Activated naive CD4-positive, alpha-beta T cell treated with anti-CD3 and anti-CD28 coated beads for 36 hours (primary cell): ENCODE results near the gene PHEX. TPM values are rescaled to one million over a fixed set of nuclear protein-coding genes. Genes with fewer than 3 reads are reported as not detected.

ENCODE experiments used
- CTCF ChIA-PET: fragments of 350-600 bp; sonication (Branson Sonifier 250); formaldehyde crosslinking; loops from one replicate; lab custom pipeline; 2021; ENCODE audit warnings: antibody characterized with exemption; lab: Charles Lee
- DNase-seq: peaks from one replicate; pipeline ENCODE4 v3.0.0-alpha.2; 2020
- H3K27ac Mint-ChIP-seq: one replicate; pipeline ENCODE4 v1.8.0; 2021; ENCODE audit warnings: mild to moderate bottlenecking, mixed read lengths
- H3K27me3 Mint-ChIP-seq: one replicate; pipeline ENCODE4 v1.8.0; 2021; ENCODE audit warnings: low read depth, mixed read lengths
- H3K36me3 Mint-ChIP-seq: one replicate; pipeline ENCODE4 v1.8.0; 2021; ENCODE audit warnings: low read depth, mixed read lengths
- H3K4me1 Mint-ChIP-seq: one replicate; pipeline ENCODE4 v1.8.0; 2021; ENCODE audit warnings: low read depth, mixed read lengths
- H3K4me3 Mint-ChIP-seq: one replicate; pipeline ENCODE4 v1.8.0; 2021; ENCODE audit warnings: mild to moderate bottlenecking, moderate library complexity, mixed read lengths
- H3K9me3 Mint-ChIP-seq: one replicate; pipeline ENCODE4 v1.8.0; 2021; ENCODE audit warnings: mixed read lengths
- intact Hi-C: fragments of 100-400 bp; cut with micrococcal nuclease; formaldehyde crosslinking; loops from one replicate; pipeline ENCODE4 v1.15.1; 2023
- total RNA-seq, 2 experiments: library from RNA; stranded (reverse); gene quantifications; one replicate each; pipeline ENCODE4 v1.2.3, GENCODE V29; 2021

The PHEX gene
- total RNA-seq: under 1 TPM; 0.31 to 0.64 TPM

- Mint-ChIP-seq H3K27ac (no peak within 1 kb of the TSS), H3K27me3 (no peaks in the 10 kb centered on the region), H3K36me3 (no peaks in the 10 kb centered on the region), H3K4me3 (no peak within 1 kb of the TSS), H3K9me3 (peaks cover 2% of the 10 kb centered on the region), H3K4me1 (peaks cover 17% of the 10 kb centered on the region)
- CTCF ChIA-PET: no interaction called here
- intact Hi-C loops: no loop called here
- no peak for DNase-seq
These were observed at the start of gene PHEX for GRCh38 chrX:22032084-22032483. PHEX (plus strand) TSS chrX:22032325; CDS start chrX:22033006, 681 bp downstream.

GRCh38 chrX:21985332-21985777 is 46.8 kb upstream of the PHEX start:
- intact Hi-C loops: loop anchor here (1.0 to 10.0 kb wide), 6 partner anchors 81 to 1677 kb away; partner anchors contain the start of gene KLHL34

GRCh38 chrX:21986596-21986995 is 45.5 kb upstream of the PHEX start:
- Mint-ChIP-seq H3K4me3 (no peak overlapping the region), H3K27ac (no peak overlapping the region), H3K9me3 (no peaks in the 10 kb centered on the region), H3K27me3 (no peaks in the 10 kb centered on the region), H3K4me1 (peaks cover 26% of the 10 kb centered on the region), H3K36me3 (peaks cover 26% of the 10 kb centered on the region)
- no peak for DNase-seq
- intact Hi-C loops: loop anchor here (5.0 to 10.0 kb wide), 2 partner anchors 332 to 1676 kb away; partner anchors contain the start of gene KLHL34
- CTCF ChIA-PET: interaction anchor here (0.7 to 2.5 kb wide), 2 partner anchors 120 to 149 kb away, joined by 3 to 27 read pairs; no protein-coding TSS in a partner anchor

More at GRCh38 chrX:21985332-21985777, 46.8 kb upstream of the PHEX start:
- peak; percentile 77 for DNase-seq
- Mint-ChIP-seq H3K4me3 (no peak overlapping the region), H3K4me1 (peaks cover 14% of the 10 kb centered on the region), H3K27ac (peak overlapping the region; percentile 8), H3K27me3 (no peaks in the 10 kb centered on the region), H3K9me3 (no peaks in the 10 kb centered on the region), H3K36me3 (peaks cover 22% of the 10 kb centered on the region)
- CTCF ChIA-PET: interaction anchor here (0.6 to 2.5 kb wide), 26 partner anchors 9 to 1332 kb away, joined by 3 to 27 read pairs (median 4); no protein-coding TSS in a partner anchor

DNA sequence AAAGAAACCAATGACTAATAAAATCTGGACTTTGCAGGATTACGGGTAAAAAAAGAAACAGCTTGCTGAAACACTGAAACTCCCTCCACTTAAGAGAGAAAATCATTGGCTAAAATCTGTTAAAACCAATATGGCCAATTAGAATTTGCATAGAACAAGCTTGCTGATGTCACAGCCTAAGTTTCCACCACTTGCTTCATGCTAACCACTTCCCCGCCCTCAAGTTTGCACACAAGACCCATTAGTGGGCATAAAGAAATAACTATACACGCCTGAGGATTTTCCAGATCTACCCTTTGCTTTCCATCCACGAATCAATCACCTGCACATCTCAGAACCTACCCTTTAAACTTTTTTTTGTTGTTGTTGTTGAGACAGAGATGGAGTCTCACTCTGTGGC is 42.7 kb upstream of the PHEX start:
- H3K4me1 Mint-ChIP-seq: peaks cover 34% of the 10 kb centered on the region
- peak; percentile 34 for DNase-seq
- no peaks in the 10 kb centered on the region for H3K27me3 Mint-ChIP-seq
- peaks cover 40% of the 10 kb centered on the region for H3K36me3 Mint-ChIP-seq
- CTCF ChIA-PET: no interaction called here
- H3K9me3 Mint-ChIP-seq: no peaks in the 10 kb centered on the region
- no peak overlapping the region for H3K4me3 Mint-ChIP-seq
- intact Hi-C loops: loop anchor here (5.0 to 10.0 kb wide), 2 partner anchors 335 to 1673 kb away; partner anchors contain the start of gene KLHL34
- H3K27ac Mint-ChIP-seq: peak overlapping the region; percentile 78

DNA sequence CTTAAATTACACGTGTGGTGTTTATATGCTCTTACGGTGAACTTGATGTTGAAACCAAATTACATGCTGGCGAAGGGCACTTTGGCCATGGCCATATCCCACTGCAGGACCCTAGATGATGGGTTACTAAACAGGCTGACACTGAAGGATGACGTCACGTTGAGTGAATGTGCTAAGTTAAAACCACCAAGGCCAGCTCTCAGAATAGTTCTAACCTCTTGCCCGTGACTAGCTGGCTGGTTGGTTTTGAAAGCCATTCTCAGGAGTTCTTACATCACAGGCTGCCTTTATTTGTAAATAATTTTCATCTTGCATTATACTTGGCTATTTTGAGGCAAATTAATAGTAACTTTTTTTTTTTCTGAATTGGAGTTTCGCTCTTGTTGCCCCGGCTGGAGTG is 41.3 kb upstream of the PHEX start:
- H3K27ac Mint-ChIP-seq: no peak overlapping the region
- H3K4me1 Mint-ChIP-seq: peaks cover 42% of the 10 kb centered on the region
- DNase-seq: no peak
- H3K9me3 Mint-ChIP-seq: no peaks in the 10 kb centered on the region
- no peaks in the 10 kb centered on the region for H3K27me3 Mint-ChIP-seq
- H3K36me3 Mint-ChIP-seq: peaks cover 38% of the 10 kb centered on the region
- no peak overlapping the region for H3K4me3 Mint-ChIP-seq
- intact Hi-C loops: loop anchor here (2.0 kb wide), 2 partner anchors 70 to 100 kb away; no protein-coding TSS in a partner anchor
- CTCF ChIA-PET: interaction anchor here (0.7 kb wide), 1 partner anchor 19 kb away, joined by 3 read pairs; no protein-coding TSS in a partner anchor

DNA sequence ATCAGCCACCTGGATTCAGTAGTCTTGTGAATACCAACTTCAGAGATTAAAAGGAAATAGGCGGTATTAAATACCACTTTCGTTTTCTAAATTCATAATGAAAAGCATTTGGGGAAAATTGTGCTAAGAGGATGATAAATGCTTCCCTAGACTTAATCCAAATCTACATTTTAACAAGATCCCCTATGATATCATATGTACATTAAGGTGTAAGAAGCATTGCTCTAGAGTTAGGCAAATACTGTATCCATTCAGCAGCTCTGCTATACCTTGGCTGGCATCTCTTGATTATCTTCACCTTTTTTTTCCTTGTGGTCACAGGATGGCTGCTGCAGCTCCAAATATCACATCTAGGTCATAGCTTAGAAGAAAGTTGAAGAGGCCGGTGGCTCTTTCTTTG is 40.6 kb upstream of the PHEX start:
- no peaks in the 10 kb centered on the region for H3K9me3 Mint-ChIP-seq
- H3K4me3 Mint-ChIP-seq: no peak overlapping the region
- peaks cover 40% of the 10 kb centered on the region for H3K36me3 Mint-ChIP-seq
- no peaks in the 10 kb centered on the region for H3K27me3 Mint-ChIP-seq
- DNase-seq: no peak
- CTCF ChIA-PET: interaction anchor here (0.7 kb wide), 1 partner anchor 757 kb away, joined by 3 read pairs; no protein-coding TSS in a partner anchor
- peaks cover 49% of the 10 kb centered on the region for H3K4me1 Mint-ChIP-seq
- peak overlapping the region; percentile 50 for H3K27ac Mint-ChIP-seq
- intact Hi-C loops: loop anchor here (2.0 kb wide), 2 partner anchors 69 to 99 kb away; no protein-coding TSS in a partner anchor

- no peak overlapping the region for H3K27ac Mint-ChIP-seq
- H3K9me3 Mint-ChIP-seq: no peaks in the 10 kb centered on the region
- H3K36me3 Mint-ChIP-seq: peaks cover 38% of the 10 kb centered on the region
- H3K4me1 Mint-ChIP-seq: peaks cover 57% of the 10 kb centered on the region
- CTCF ChIA-PET: interaction anchor here (1.4 kb wide), 1 partner anchor 142 kb away, joined by 4 read pairs; no protein-coding TSS in a partner anchor
- no peak for DNase-seq
- no peaks in the 10 kb centered on the region for H3K27me3 Mint-ChIP-seq
- intact Hi-C loops: no loop called here
- no peak overlapping the region for H3K4me3 Mint-ChIP-seq
These were observed 38.9 kb upstream of the PHEX start for GRCh38 chrX:21993265-21993664.

DNA sequence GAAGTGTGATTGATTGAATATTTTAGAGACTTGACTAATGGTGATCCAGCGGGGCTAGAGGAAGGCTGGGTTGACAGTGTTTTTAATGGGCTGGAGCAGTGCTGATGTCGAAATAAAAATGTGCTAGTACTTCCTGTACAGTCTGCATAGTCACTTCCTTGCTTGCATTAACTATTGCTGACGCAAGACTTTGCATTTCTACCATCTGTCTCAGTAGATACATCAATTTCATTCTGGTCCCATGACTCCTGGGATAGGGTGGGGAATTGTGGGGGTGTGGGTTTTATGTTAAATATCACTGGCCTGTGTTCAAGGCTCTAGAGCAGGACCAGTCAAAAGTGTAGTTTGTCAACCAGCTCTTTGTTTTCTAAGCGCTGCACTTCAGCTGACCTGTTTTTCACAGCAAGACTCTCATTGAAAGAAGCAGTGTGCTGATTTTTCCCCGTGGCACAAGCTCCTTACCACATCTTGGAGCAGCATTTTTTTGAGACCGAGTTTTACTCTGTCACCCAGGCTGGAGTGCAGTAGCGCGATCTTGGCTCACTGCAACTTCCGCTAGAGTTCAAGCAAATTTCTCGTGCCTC is 35.2 kb upstream of the PHEX start:
- peaks cover 27% of the 10 kb centered on the region for H3K36me3 Mint-ChIP-seq

DNA sequence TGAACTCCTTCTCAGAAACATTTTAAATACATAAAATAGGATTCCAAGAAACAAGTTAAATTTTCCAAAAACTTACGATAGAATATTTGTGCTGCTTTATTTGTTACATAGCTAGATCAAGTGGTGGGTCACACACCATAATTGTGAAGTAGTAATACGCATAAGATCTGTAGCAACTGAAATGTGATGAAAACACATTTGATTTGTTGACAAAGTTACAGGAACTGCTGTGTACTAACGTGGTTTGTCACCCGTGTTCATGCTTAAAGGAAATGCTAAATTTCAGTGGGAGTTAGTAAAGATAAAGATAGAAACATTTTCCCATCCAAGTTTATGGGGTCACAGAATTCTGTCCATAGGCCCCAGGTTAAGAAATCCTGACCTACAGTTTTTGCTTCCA is 34.1 kb upstream of the PHEX start:
- Mint-ChIP-seq H3K9me3 (no peaks in the 10 kb centered on the region), H3K36me3 (peaks cover 24% of the 10 kb centered on the region), H3K27me3 (no peaks in the 10 kb centered on the region), H3K27ac (no peak overlapping the region), H3K4me1 (peaks cover 31% of the 10 kb centered on the region), H3K4me3 (no peak overlapping the region)
- no peak for DNase-seq
- CTCF ChIA-PET: no interaction called here
- intact Hi-C loops: no loop called here

More for the DNA sequence above, 35.2 kb upstream of the PHEX start:
- Mint-ChIP-seq H3K4me3 (no peak overlapping the region), H3K9me3 (no peaks in the 10 kb centered on the region), H3K27ac (no peak overlapping the region), H3K4me1 (peaks cover 31% of the 10 kb centered on the region), H3K27me3 (no peaks in the 10 kb centered on the region)
- DNase-seq: no peak
- CTCF ChIA-PET: no interaction called here
- intact Hi-C loops: no loop called here

DNA sequence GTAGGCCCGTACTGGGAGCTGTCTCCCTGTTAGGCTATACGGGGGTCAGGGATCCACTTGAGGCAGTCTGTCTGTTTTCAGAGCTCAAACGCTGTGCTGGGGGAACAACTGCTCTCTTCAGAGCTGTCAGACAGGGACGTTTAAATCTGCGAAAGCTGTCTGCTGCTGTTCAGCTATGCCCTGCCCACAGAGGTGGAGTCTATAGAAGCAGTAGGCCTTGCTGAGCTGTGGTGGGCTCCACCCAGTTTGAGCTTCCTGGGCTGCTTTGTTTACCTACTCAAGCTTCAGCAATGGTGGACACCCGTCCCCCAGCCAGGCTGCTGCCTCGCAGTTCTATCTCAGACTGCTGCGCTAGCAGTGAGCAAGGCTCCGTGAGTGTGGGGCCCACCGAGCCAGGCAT is 27.3 kb upstream of the PHEX start:
- Mint-ChIP-seq H3K27me3 (no peaks in the 10 kb centered on the region), H3K27ac (no peak overlapping the region), H3K4me3 (no peak overlapping the region), H3K9me3 (no peaks in the 10 kb centered on the region), H3K4me1 (peaks cover 4% of the 10 kb centered on the region), H3K36me3 (peaks cover 23% of the 10 kb centered on the region)
- CTCF ChIA-PET: no interaction called here
- intact Hi-C loops: no loop called here
- DNase-seq: no peak

DNA sequence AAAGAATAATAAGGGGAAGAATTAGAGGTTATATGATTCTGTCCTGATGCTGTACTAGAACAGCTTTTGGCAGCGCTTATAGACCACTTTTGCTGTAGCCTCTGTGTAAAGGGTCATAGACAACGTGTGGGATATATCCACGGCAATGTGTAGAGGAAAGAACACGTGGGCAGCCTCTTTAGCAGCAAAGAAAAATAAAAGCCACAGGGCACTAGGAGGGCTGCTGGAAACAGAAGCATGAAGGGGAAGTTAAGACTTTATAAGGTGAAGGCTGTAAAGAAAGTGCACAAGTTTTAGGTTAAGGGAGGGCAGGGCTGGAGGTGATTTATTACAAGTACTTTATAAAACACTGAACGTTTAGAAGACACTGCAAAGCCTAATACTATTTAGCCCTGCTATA is 20.1 kb upstream of the PHEX start:
- intact Hi-C loops: no loop called here
- Mint-ChIP-seq H3K36me3 (peaks cover 8% of the 10 kb centered on the region), H3K4me1 (no peaks in the 10 kb centered on the region), H3K4me3 (no peak overlapping the region), H3K9me3 (peaks cover 4% of the 10 kb centered on the region), H3K27ac (no peak overlapping the region), H3K27me3 (no peaks in the 10 kb centered on the region)
- CTCF ChIA-PET: no interaction called here
- DNase-seq: no peak

DNA sequence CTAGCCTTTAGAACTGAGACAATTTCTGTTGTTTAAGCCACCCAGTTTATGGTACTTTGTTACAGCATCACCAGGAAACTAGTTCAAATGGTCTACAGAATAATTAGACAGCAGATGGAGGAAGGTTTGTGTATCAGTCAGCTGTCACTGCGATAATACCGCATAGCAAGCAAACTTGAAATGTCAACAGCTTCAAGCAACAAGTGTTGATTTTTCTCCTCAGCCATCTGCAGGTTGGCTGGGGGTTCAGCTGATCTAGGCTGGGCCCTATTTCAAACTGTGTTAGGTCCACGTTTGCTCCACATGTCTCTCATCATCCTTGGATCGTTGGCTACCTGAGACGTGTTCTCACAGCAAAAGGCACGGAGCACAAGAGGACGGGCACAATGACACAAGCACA is 19.2 kb upstream of the PHEX start:
- CTCF ChIA-PET: no interaction called here
- Mint-ChIP-seq H3K9me3 (peaks cover 4% of the 10 kb centered on the region), H3K4me1 (no peaks in the 10 kb centered on the region), H3K36me3 (peaks cover 5% of the 10 kb centered on the region), H3K27ac (no peak overlapping the region), H3K27me3 (no peaks in the 10 kb centered on the region), H3K4me3 (no peak overlapping the region)
- intact Hi-C loops: no loop called here
- DNase-seq: no peak
